GM12892 (cell line): Measurements from ENCODE around the gene ZAR1L.

ENCODE experiments used
- POLR2A ChIP-seq: IDR thresholded peaks from 2 replicates; pipeline ENCODE4 v1.6.1; 2011; ENCODE audit warnings: low read depth, low read length, control low read depth
- POLR2AphosphoS5 ChIP-seq: IDR thresholded peaks from 2 replicates; pipeline ENCODE4 v1.6.1; 2011; ENCODE audit warnings: low read depth, low read length, control low read depth
- TAF1 ChIP-seq: IDR thresholded peaks from 2 replicates; pipeline ENCODE4 v1.6.1; 2011; ENCODE audit warnings: low read depth, mild to moderate bottlenecking, control low read depth, low read length, borderline replicate concordance

- TF ChIP-seq POLR2AphosphoS5 = no peak
- TF ChIP-seq POLR2A = no peak
- no peak for TF ChIP-seq TAF1
Observed at GRCh38 chr13:32354040-32354439, 38.9 kb upstream of the ZAR1L start.
